GM12878 (cell line): ENCODE measurements around the gene SCGB2B2. TPM values are rescaled to one million over a fixed set of nuclear protein-coding genes. Genes with fewer than 3 reads are reported as not detected.

Experiments used
- ATAC-seq: fragments of 200-7000 bp; cut with Tn5 transposase; 3 replicates; pipeline ENCODE4 v1.9.1; 2020; ENCODE audit warnings: mild to moderate bottlenecking, moderate library complexity
- BruUV-seq: library from RNA; stranded (reverse); fragments of 400-500 nt; replicated peaks from 2 replicates; lab custom pipeline; 2021; lab: Mats Ljungman, UMichigan
- CTCF ChIA-PET: fragments of 300-600 bp; sonication (Branson Sonifier 250); formaldehyde crosslinking; extraction: SDS; loops from one replicate; lab custom pipeline; 2021; ENCODE audit warnings: inconsistent platforms; lab: Yijun Ruan, JAX
- POLR2A ChIA-PET: fragments of 350-600 bp; formaldehyde crosslinking; extraction: SDS; loops from one replicate; lab custom pipeline; 2021; ENCODE audit warnings: inconsistent platforms; lab: Charles Lee
- RAD21 ChIA-PET: fragments of 300-600 bp; sonication (Branson Sonifier 250); formaldehyde crosslinking; loops from one replicate; lab custom pipeline; 2023; ENCODE audit warnings: antibody characterized with exemption; ENCODE audit not compliant: unreplicated experiment; lab: Charles Lee
- SMC1A ChIA-PET: fragments of 300-600 bp; sonication (Branson Sonifier 250); formaldehyde crosslinking; loops from one replicate; lab custom pipeline; 2023; ENCODE audit not compliant: unreplicated experiment, uncharacterized antibody; lab: Charles Lee
- DNase-seq: peaks from one replicate; pipeline ENCODE4 v3.0.0-alpha.2; 2011; ENCODE audit warnings: low read depth, low spot score
- FAIRE-seq: peaks from 3 replicates; lab custom pipeline; 2011; peaks lifted over from hg19 to GRCh38; lab: Jason Lieb, UNC
- H2AFZ ChIP-seq: 2 replicates; pipeline ENCODE4 v1.6.0; 2011; ENCODE audit warnings: low read depth, low read length, control low read depth; ENCODE audit not compliant: control insufficient read depth
- H3K27ac ChIP-seq: 2 replicates; pipeline ENCODE4 v1.5.1; 2011; ENCODE audit warnings: control low read depth; ENCODE audit not compliant: control insufficient read depth, insufficient read depth
- H3K27me3 ChIP-seq, 2 experiments: replicated peaks in 1 of 2; 2 replicates each; pipeline versions ENCODE4 v1.6.0 to v1.6.1; 2011; ENCODE audit warnings: low read length in 1 of 2; ENCODE audit not compliant: control insufficient read depth in 2 of 2, insufficient read depth in 2 of 2
- H3K36me3 ChIP-seq, 2 experiments: 2 replicates each; pipeline ENCODE4 v1.5.1; 2011; ENCODE audit warnings: low read length in 1 of 2; ENCODE audit not compliant: control insufficient read depth in 2 of 2, insufficient read depth in 2 of 2
- H3K4me1 ChIP-seq: 2 replicates; pipeline ENCODE4 v1.6.1; 2011; ENCODE audit warnings: mild to moderate bottlenecking, low read length, moderate library complexity, mixed read lengths; ENCODE audit not compliant: control insufficient read depth, insufficient read depth
- H3K4me2 ChIP-seq: 2 replicates; pipeline ENCODE4 v1.6.0; 2011; ENCODE audit warnings: control low read depth; ENCODE audit not compliant: control insufficient read depth, insufficient read depth
- H3K4me3 ChIP-seq: fragments of 200-600 bp; sonication (generic); 2 replicates; pipeline ENCODE4 v1.5.1; 2016
- H3K79me2 ChIP-seq: 2 replicates; pipeline ENCODE4 v1.6.0; 2011; ENCODE audit warnings: low read length; ENCODE audit not compliant: control insufficient read depth, insufficient read depth
- H3K9ac ChIP-seq: 2 replicates; pipeline ENCODE4 v1.8.0; 2011; ENCODE audit warnings: low read length, control low read depth, mixed read lengths; ENCODE audit not compliant: control insufficient read depth, insufficient read depth
- H3K9me3 ChIP-seq: replicated peaks from 3 replicates; pipeline ENCODE4 v1.5.1; 2011; ENCODE audit warnings: mild to moderate bottlenecking, low read length; ENCODE audit not compliant: control insufficient read depth, insufficient read depth
- H4K20me1 ChIP-seq: 2 replicates; pipeline ENCODE4 v1.6.0; 2011; ENCODE audit not compliant: control insufficient read depth, insufficient read depth
- BMI1 ChIP-seq: fragments of 450-650 bp; IDR thresholded peaks from 2 replicates; pipeline ENCODE4 v1.6.1; 2016; ENCODE audit warnings: mild to moderate bottlenecking, moderate library complexity, borderline replicate concordance
- GATAD2B ChIP-seq: fragments of 450-650 bp; conservative IDR thresholded peaks from 2 replicates; pipeline ENCODE4 v1.6.1; 2017; ENCODE audit warnings: low read depth, mild to moderate bottlenecking, moderate library complexity
- MEF2B ChIP-seq: fragments of 450-650 bp; IDR thresholded peaks from 2 replicates; pipeline ENCODE4 v1.6.1; 2018; ENCODE audit warnings: mild to moderate bottlenecking, moderate library complexity; ENCODE audit not compliant: partially characterized antibody, poor library complexity, severe bottlenecking
- NKRF ChIP-seq: fragments of 450-650 bp; conservative IDR thresholded peaks from 2 replicates; pipeline ENCODE4 v1.6.1; 2017; ENCODE audit warnings: mild to moderate bottlenecking, moderate library complexity
- SMARCA5 ChIP-seq: fragments of 450-650 bp; IDR thresholded peaks from 2 replicates; pipeline ENCODE4 v1.6.1; 2017; ENCODE audit warnings: mild to moderate bottlenecking
- SP1 ChIP-seq: IDR thresholded peaks from one replicate; pipeline ENCODE4 v1.6.1; 2011; ENCODE audit warnings: low read depth, low read length
- WRNIP1 ChIP-seq: IDR thresholded peaks from 2 replicates; pipeline ENCODE4 v1.6.1; 2011; ENCODE audit warnings: low read depth, low read length, improper control_type of control experiment, borderline replicate concordance
- WGBS: methylation state at CpG from one replicate; pipeline ENCODE4 v1.1.6; 2016; ENCODE audit warnings: low lambda C conversion rate; ENCODE audit not compliant: insufficient replicate concordance, insufficient coverage; ENCODE audit errors: missing lambda C conversion rate; 5-methylcytosine and 5-hydroxymethylcytosine counted together
- in situ Hi-C: fragments of 300-500 bp; cut with MboI; formaldehyde crosslinking; loops from 9 replicates; pipeline ENCODE4 v1.14.3; 2018; ENCODE audit warnings: mixed read lengths
- intact Hi-C: fragments of 100-400 bp; cut with micrococcal nuclease; formaldehyde crosslinking; loops from one replicate; pipeline ENCODE4 v1.14.2; 2022; ENCODE audit not compliant: unreplicated experiment
- polyA plus RNA-seq, 11 experiments: library from polyadenylated mRNA; depleted of rRNA in 4 of 11; unstranded in 6 of 11; stranded (reverse) in 5 of 11; fragments of >200 nt; fragmentation: Nextera tagmentation in 4 of 11; fragmentation: Illumina TruSeq in 1 of 11; extraction: Ambion mirVana in 4 of 11; extraction: Trizol in 1 of 11; gene quantifications; 1 replicate in 1 of 11; 2 replicates in 10 of 11; pipeline versions ENCODE4 v1.2.1 to v1.2.3, GENCODE V29; 2011 to 2016; ENCODE audit warnings: inconsistent platforms in 2 of 11, missing spikeins in 2 of 11, low read depth in 1 of 11
- total RNA-seq, 4 experiments: library from RNA; depleted of rRNA in 3 of 4; stranded (reverse); fragments of >200 nt in 3 of 4; fragmentation: Illumina TruSeq in 1 of 4; extraction: Trizol in 1 of 4; gene quantifications; 2 replicates each; pipeline versions ENCODE4 v1.2.1 to v1.2.3, GENCODE V29; 2013 to 2021

SCGB2B2 gene
- total and polyA plus RNA-seq, 10 of the 15 experiments (the other 5 are each of a cell fraction or from before 2014, with no cell fraction given), result 0.06 to 0.35 (median 0.21) TPM; not detected in 6

- CTCF ChIA-PET, result interaction anchor here (0.9 to 3.4 kb wide), 7 partner anchors 9 to 934 kb away, joined by 3 to 45 read pairs (median 4); no protein-coding TSS in a partner anchor
- BruUV-seq, result no TSS peak
- no peaks in the 10 kb centered on the region for H3K27me3 ChIP-seq
- no peak overlapping the region for H3K4me2 ChIP-seq
- DNase-seq, result no peak
- no peaks in the 10 kb centered on the region for H4K20me1 ChIP-seq
- SMC1A ChIA-PET, result interaction anchor here (1.1 to 1.5 kb wide), 3 partner anchors 36 to 74 kb away, joined by 3 to 4 read pairs (median 4); no protein-coding TSS in a partner anchor
- no peaks in the 10 kb centered on the region for H3K36me3 ChIP-seq
- H3K4me1 ChIP-seq, result no peaks in the 10 kb centered on the region
- no peak for ATAC-seq
- in situ Hi-C loops, result loop anchor here (5.0 to 25.0 kb wide), 2 partner anchors 75 to 925 kb away; partner anchors contain the start of gene KCTD15
- no peaks in the 10 kb centered on the region for H3K79me2 ChIP-seq
- FAIRE-seq, result no peak
- H3K9ac ChIP-seq, result no peak overlapping the region
- no peak overlapping the region for H2AFZ ChIP-seq
- no peak overlapping the region for H3K27ac ChIP-seq
- POLR2A ChIA-PET, result no interaction called here
- TF ChIP-seq SP1, result no peak
- no peak for TF ChIP-seq MEF2B
- TF ChIP-seq GATAD2B, result no peak
- no peak for TF ChIP-seq WRNIP1
- TF ChIP-seq BMI1, result no peak
- TF ChIP-seq SMARCA5, result no peak
- no peak for TF ChIP-seq NKRF
- 32% methylated on average over 6 of the region's 6 CpGs for WGBS
- intact Hi-C loops, result loop anchor here (1.0 to 10.0 kb wide), 3 partner anchors 73 to 927 kb away; no protein-coding TSS in a partner anchor
- no peak overlapping the region for H3K4me3 ChIP-seq
- peaks cover 4% of the 10 kb centered on the region; the same call in 1 of the 3 replicates for H3K9me3 ChIP-seq
- RAD21 ChIA-PET, result interaction anchor here (1.7 kb wide), 1 partner anchor 72 kb away, joined by 8 read pairs; no protein-coding TSS in a partner anchor
Observed at GRCh38 chr19:34711890-34712289, 34.9 kb upstream of the SCGB2B2 start.
